ENCODE measurements around the gene COX19.

DNA sequence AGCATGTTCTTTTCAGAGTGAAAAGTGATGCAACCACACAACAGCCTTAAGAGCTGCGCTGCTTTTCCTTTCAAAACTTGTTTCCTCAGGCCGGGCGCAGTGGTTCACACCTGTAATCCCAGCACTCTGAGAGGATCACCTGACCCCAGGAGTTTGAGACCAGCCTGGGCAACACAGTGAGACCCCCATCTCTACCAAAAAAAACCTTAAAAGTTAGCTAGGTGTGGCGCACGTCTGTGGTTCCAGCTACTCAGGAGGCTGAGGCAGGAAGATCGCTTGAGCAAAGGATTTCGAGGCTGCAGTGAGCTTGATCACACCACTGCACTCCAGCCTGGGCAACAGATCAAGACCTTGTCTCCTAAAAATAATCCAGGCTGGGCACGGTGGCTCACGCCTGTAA, 2.0 kb downstream of the COX19 start:
- TF ChIP-seq CTCF (IDR thresholded peaks at IDR 0.05) (no peak), POLR2A (IDR thresholded peaks at IDR 0.05) (no peak)
